ENCODE results near the gene PIRT.

The PIRT gene

DNA sequence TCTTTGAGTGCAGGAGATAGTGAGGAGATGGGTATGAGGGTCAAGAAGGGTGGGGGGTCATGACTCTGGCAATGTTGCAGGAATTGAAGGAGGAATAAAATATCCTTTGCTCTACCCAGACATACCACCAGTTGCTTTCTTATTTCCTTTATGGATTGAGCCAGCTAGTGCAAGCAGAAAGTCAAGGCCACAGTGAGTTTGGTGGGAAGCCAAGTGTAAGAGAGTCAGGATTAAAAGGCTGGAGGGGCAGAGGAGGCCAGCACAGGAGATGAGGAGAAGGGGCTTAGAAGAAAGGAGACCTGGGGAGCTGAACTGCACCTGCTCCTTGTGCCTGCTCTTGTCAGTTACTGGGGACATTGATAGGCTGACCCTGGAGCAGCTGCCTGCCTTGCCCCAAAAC lies 16.1 kb downstream of the PIRT start:
- no peak for DNase-seq (ENCODE audit: low read depth in 2 of 2, low spot score in 1 of 2)

DNA sequence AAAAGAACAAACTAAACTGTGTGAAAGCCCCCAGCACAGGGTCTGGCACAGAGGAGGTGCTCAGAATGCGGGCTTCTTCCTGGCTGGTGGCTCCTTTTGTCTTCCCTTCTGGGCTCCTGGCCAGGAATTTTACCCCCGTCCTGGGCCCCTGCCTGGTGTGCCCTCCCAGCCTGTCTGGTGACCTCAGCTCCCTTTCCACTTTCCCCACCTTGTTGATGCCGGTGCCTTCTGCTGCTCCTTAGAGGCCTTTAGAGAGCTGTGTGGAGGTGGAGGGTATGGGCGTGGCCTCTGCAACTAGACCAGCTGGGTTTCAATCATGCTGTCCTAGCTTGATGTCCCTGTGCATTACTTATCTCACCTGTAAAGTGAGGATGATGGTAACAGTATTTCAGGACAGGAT lies 16.8 kb downstream of the PIRT start:
- DNase-seq (ENCODE audit: low read depth in 2 of 2, low spot score in 1 of 2): no peak

DNA sequence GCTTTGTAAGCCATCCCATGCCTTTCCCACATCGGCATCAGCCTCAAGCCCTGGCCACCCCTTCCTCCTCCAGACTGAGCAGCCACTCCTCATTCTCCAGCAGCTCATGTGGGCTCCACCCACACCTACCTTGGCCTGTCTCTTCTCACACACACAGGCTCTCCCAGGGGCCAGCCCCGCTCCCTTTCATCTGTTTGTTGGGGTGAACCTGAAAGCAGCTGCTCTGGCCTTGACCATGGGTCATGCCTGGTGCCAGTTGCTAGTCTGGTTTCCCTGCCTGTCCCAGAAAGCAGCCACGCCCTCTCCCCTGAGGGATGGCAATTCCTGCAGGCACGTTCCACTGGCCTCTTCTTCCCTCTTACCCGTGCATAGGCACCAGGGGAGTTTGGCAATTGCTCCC lies 22.6 kb downstream of the PIRT start:
- DNase-seq (ENCODE audit: low read depth in 2 of 2, low spot score in 1 of 2): no peak

DNA sequence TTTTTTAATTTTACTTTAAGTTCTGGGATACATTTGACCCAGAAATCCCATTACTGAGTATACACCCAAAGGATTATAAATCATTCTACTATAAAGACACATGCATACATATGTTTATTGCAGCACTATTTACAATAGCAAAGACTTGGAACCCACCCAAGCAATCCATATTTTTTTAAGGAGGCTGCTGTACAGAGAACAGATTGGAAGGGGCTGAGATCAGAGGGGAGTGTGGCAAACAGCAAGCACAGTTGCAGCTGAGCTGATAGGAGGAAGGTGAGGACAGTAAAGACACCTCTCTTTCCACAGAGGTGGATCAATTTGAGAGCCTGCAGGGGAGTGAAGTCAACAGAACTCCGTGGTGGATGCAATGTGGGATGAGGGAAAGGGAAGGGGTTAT lies 23.8 kb downstream of the PIRT start:
- no peak for DNase-seq (ENCODE audit: low read depth in 2 of 2, low spot score in 1 of 2)

DNA sequence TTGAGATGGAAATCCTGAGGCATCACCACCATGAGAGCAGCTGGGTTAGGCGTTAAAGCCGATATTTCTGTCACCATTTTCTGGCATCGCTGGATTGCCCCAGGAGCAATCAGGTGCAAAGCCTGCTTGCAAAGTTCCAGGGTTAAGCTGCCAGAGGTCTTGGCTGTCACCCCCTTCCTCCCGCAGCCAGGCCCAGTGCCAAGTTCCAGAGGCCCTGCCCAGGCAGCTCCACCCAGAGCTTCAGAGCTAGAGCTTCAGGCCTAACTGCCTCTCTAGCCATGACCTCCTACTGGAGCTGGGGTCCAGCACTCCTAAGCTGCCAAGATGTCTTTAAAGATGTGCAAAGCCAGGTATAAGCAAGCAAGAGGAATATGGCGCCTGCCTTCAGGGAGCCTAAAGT lies 25.2 kb downstream of the PIRT start:
- DNase-seq (ENCODE audit: low read depth in 2 of 2, low spot score in 1 of 2): no peak

DNA sequence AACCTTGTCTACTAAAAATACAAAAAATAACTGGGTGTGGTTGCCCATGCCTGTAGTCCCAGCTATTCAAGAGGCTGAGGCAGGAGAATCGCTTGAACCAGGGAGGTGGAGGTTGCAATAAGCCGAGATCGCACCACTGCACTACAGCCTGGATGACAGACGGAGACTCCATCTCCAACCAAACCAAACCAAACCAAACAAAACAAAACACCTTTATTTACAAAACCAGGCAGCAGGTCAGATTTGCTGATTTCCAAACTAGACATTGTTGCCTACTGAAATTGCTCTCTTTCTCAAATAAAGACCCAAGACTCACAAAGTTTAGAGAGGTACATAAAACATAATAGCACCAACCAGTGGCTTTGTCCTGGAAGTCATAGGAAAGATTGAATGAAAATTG lies 28.3 kb downstream of the PIRT start:
- DNase-seq (ENCODE audit: low read depth in 2 of 2, low spot score in 1 of 2): no peak

DNA sequence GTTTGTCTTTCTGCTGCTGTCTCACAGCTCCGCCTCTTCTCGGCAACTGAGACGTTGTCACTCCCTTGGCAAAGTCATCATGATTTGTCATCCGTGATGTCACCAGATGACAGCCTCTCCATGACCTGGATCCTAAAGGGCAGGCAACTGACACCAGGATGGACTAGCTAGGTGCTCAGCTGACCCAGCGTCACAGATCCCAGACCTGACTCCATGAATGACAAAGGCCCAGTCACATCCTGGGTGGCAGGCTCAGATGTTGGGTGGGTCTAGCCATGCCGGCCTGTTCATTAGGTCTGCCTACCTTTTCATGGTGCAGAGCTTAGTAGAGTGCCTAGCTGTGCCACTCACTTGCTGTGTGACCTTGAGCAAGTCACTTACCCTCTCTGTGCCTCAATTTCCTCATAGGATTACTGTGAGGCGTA lies 30.2 kb downstream of the PIRT start:
- no peak for DNase-seq (ENCODE audit: low read depth in 2 of 2, low spot score in 1 of 2)

DNA sequence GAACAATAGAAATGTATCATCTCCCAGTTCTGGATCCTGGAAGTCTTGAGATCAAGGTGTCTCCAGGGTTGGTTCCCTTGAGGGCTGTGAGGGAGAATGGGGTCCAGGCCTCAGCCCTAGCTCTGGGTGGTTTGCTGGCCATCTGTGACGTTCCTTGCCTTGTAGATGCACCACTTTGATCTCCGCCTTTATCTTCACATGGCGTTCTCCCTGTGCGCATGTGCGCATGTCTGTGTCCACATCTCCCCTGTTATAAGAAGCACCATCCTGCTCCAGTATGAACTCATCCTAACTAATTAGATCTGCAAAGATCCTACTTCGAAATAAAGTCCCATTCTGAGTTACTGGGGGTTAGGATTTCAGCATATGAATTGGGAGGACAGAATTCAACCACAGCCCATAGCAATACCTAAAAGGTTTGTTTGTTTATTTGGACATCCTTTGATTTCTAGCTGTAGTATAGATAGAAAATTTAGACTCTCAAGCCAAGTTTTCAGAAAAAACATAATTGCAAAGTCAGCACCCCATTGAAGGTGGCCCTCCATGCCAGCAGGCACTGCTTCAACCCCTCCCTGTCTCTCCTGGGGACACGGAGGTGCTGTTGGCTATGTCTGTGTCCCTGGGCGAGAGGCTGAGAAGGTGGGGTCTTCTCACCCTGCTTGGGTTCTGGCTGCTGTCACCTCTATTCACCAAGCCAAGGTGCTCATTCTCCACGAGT lies 31.2 kb downstream of the PIRT start:
- DNase-seq (ENCODE audit: low read depth in 2 of 2, low spot score in 1 of 2): no peak

DNA sequence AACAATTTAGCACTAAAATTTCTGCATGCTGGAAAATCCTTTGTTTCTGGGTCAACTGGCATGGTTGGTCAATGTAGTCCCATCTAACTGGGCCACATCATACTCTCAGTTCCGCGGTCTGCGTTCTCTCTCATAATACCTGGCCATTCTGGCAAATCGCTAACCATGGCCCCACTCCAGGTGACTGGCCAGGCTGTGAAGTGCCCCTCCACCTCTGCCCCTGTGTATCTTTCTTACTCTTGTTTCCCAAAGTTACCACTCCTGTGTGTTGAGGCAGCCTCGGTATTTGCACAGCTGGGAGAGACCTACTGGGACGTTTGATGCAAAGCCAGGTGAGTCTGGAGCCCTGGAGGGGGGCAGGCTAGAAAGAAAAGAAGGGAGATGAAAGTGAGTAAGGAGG lies 32.0 kb downstream of the PIRT start:
- DNase-seq (ENCODE audit: low read depth in 2 of 2, low spot score in 1 of 2): no peak

DNA sequence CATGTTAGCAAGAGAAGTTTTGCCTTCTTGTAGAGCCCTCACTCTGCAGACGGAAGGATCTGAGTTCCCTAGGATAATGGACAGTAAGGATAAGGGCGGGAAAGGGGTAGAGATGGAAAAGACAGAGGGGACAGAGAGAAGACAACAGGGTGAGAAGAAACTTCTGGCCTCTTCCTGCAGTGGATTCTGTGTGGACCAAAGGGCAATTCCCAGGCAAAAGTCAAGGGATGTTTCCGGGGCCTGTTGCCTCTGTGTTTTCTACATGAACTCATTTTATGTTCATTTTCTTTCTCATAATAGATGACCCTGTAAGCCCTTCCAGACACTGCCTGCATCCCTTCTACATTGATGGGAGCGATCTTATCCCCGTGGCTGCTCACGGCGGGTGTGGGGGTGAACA lies 33.3 kb downstream of the PIRT start:
- no peak for DNase-seq (ENCODE audit: low read depth in 2 of 2, low spot score in 1 of 2)

DNA sequence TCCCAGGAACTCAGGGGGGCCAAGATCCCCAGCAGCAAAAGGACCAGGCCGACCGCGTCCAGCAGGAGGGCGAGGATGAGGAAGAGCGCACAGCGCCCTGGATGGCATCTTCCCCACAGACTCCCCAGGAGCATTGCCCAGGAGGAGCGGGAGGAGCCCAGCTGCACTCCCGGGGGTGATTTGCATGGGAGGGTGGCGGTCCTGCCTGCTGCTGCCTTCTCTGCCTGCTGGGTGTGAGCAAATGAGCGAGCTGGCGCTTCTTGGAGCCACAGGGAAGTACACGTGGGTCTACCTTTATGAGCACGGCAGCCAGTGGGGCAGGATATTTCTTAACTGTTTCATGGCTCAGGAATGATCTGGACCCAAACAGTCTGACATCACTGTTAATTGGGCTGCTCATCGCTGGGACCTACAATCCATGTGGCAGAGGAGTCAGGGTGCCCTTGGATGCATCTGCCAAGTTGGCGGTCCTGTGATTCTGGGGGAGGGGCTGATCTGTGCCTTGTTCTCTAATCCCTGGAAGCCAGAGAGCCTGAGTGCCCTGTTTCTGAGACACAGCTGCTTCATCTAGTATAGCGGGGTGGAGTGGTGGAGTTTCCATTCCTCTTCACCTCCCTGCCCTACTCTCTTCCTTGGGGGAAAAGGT lies 33.9 kb downstream of the PIRT start, which contains the start of gene TMEM238L:
TMEM238L (minus strand) TSS at position 270 of the 646 bp plus-strand sequence; CDS start at position 134, 136 bp downstream.
- no peak for DNase-seq (ENCODE audit: low read depth in 2 of 2, low spot score in 1 of 2)

DNA sequence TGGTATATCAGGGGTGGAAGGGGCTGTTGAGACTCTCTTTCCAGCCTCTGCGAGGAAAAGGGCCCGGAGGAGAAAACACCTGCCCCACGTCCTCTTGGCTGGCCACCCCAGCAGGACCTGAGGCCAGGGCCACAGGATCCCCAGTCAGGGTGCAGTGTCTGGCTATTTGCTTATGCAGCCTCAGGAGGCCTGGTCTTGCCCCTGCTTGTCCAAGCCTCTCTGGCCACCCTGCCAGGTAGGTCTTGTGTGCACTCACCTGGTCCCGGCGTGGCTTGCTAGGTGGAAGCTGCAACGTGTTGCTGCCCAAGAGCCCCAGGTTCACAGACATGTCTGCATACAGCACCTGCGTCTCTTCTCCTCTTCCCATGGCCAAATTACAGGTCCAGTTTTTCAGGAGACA lies 34.5 kb downstream of the PIRT start:
- DNase-seq (ENCODE audit: low read depth in 2 of 2, low spot score in 1 of 2): no peak

DNA sequence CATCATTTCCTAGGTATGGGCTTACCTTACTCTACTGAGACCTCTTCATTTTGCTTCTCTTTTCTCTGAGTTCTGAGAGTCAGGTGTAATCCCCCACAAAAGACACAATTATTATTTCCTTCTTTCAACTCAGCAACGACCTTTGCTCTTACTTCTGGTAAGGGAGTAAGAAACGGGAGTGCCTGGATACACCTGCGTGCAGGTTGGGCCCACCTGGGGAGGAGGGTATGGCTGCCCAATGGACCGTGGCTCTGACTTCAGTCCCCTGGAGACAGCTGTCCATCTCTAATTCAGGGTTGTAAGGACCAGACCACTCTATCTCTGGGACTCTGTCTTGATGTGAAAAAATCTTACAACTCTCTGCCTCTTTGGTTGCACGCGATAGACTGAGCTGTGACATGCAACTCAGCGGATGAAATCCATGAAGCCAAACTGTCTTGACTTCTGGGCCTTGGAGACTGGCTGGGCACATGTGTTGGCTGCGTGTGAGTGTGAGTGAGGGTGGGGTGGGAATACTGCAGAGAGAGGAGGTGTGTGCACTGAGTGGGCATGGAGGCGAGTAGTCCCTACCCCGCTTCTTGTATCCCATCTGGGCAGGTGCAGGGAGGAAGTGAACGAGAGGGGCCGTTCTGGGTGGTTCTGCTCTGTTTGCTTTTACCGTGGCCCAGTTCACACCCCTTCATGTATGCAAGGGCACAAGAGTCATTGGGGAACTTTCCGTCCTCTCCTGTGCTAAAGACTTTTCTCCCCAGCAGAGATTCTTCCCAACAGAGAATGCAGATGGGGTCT lies 35.2 kb downstream of the PIRT start:
- no peak for DNase-seq (ENCODE audit: low read depth in 2 of 2, low spot score in 1 of 2)

DNA sequence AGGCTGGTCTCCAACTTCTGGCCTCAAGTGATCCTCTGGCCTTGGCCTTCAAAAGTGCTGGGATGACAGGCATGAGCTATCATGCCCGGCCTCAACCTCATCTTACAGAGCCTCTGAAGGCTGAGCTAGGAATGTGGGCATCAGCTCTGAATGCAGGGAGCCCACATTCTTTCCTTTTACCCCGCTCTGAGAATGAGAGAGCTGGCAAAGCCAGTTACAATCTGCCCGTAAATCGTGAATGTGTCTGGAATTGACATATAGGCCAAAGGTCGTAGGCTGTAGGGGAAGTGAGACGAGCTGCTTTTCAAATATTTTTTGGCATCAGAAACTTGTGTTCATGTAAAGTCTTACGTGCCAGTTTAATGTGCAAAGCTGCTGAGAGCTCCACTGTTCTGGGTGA lies 38.5 kb downstream of the PIRT start:
- no peak for DNase-seq (ENCODE audit: low read depth in 2 of 2, low spot score in 1 of 2)

DNA sequence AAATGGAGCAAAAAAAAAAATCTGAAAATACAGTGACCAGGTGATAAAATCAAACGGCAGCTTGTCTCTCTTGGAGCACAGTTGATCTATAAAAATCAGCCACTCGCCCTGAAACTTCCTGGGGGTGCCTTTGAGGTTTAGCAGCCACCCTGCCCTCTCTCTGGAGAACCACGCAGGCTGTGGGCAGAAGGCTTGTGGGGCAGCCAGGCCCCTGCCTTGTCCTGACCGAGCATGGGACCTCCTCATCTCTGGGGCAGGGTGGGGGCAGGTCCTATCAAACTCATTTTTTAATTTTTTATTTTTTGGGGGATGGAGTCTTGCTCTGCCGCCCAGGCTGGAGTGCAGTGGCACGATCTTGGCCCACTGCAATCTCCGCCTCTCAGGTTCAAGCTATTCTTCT lies 39.0 kb downstream of the PIRT start:
- no peak for DNase-seq (ENCODE audit: low read depth in 2 of 2, low spot score in 1 of 2)

DNA sequence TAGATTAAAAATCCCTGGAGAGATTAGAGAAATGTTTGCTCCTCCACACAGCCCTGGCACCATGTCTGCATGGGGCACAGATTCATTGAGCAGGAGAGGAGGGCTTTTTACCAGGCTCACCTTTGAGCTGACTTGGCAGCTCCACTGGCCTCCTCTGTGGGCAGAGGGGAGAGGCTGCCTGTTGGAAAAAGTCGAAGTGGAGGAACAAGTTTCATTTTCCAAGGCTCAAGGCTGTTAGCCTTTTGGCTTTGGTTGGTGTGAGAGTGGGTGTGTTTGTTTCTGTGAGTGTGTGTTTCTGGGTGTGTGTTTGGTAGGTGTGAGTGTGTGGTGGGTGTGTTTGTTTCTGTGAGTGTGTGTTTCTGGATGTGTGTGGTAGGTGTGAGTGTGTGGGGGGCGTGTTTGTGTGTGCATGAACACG lies 39.5 kb downstream of the PIRT start:
- DNase-seq (ENCODE audit: low read depth in 2 of 2, low spot score in 1 of 2): no peak

DNA sequence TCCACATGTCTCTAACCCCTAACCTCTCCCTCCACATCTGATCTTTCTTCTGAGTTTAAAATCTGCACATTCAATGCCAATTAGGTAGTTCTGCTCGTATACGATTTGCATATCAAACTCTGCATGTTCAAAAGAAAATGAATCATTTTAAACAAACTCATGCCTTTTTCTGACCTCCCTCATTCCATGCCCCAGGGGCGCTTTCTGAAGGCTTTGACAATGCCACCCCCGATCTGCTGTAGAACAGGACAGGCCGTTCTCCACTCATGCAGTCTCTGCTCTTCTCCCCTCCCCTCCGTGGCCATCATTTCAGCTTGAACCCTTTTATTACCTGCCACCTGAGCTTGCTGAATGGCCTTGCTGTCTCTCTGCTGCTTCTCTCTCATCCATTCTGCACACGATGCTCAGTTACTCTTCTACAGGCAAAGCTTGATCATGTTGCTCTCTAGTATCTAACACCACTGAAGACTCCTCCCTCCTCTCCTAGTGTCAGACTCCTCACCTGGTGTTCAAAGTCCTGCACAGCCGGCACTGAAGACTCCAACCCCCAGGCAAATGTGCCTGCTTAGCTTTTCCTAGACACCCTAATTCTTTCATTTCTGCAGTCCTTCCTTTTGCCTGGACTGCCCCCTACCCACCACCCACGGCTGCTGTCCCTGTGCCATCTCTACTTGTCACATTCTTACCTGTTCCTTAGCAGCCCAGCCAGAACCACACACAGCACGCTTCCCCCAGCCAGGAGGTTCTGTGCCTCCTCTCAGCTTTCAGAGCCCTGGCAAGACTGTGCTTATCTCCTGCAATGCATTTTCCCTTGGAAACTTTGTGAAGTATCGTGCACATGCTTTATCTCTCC lies 40.2 kb downstream of the PIRT start:
- DNase-seq (ENCODE audit: low read depth in 2 of 2, low spot score in 1 of 2): no peak

DNA sequence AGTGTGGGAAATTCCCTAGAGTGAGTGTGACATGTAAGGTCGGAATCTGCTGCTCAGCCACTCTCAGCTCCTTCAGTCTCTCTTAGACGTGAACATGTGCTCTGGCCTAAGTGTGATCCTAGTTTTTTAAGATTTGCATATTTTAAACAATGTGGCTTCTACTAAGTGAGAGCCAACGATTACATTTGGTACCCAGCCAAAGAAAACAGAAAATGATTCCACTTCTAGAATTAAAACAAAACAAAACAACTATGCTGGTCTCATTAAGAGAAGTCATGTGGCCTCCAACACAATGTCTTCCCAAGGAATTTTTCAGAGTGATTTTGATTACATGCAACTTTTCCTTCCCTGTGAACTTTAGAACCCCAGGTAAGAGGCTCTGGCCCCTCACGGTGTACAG lies 44.1 kb downstream of the PIRT start:
- DNase-seq (ENCODE audit: low read depth in 2 of 2, low spot score in 1 of 2): no peak

DNA sequence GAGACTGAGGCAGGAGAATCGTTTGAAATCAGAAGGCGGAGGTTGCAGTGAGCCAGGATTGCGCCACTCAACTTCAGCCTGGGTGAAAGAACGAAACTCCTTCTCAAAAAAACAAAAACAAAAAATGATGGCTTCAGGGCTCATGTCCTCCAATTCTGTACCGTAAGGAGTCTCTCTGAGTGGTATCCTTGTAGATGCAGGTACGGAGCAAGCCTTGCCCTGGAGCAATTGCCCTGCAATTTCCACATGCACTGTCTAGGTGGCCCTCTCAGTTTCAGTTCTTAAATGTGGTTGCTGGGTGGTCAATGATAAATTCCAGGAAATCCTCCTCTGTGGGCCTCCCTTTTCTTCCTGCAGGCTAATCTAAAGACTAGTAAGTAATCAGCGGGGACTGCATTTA lies 44.6 kb downstream of the PIRT start:
- no peak for DNase-seq (ENCODE audit: low read depth in 2 of 2, low spot score in 1 of 2)

DNA sequence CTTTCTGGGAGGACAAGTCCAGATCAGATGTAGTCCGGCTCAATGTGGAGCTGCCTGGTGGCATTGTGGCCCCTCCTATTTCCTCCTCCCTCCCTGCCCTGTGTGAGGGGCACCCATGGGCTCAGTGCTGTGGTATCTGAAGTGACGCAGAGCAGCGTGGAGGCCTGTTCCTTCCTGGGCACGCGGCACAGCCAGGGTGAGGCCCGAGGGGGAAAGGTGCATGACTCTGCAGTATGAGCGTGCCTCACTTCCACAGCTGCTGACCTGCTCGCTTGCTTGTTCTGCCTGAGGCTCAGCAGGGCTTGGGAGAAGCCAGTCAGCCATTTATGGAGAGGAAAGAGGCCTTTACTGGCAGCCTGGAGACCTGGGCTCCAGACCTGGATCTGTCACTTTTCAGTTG lies 45.7 kb downstream of the PIRT start:
- DNase-seq (ENCODE audit: low read depth in 2 of 2, low spot score in 1 of 2): no peak

Measured in stimulated activated CD8-positive, alpha-beta memory T cell treated with anti-CD3 and anti-CD28 coated beads, Interleukin-4, amount 100 ng/mL, for 4 hours (primary cell).